Measurements from ENCODE around the gene NYAP2. TPM values are rescaled to one million over a fixed set of nuclear protein-coding genes. Genes with fewer than 3 reads are reported as not detected.

NYAP2 gene
- total RNA-seq, 2 donors from 2014 or later, result not detected

GRCh38 chr2:225510796-225511195 lies 111.3 kb downstream of the NYAP2 start:
- ATAC-seq (no peak), DNase-seq (ENCODE audit: low spot score) (no peak)
- H3K4me3 Mint-ChIP-seq, result no peak overlapping the region
- peaks cover 3% of the 10 kb centered on the region for H3K9me3 Mint-ChIP-seq
- H3K27me3 Mint-ChIP-seq, result peaks cover 4 to 5% of the 10 kb centered on the region in 2 donors
- H3K27ac Mint-ChIP-seq, result no peak overlapping the region
- no peaks in the 10 kb centered on the region for H3K36me3 Mint-ChIP-seq
- H3K4me1 Mint-ChIP-seq (ENCODE audit: low read depth in 2 of 2), result no peaks in the 10 kb centered on the region

- Mint-ChIP-seq H3K27ac (no peak overlapping the region), H3K4me3 (no peak overlapping the region), H3K36me3 (no peaks in the 10 kb centered on the region), H3K9me3 (peaks cover 3% of the 10 kb centered on the region), H3K27me3 (peaks cover 4 to 6% of the 10 kb centered on the region in 2 donors), H3K4me1 (ENCODE audit: low read depth in 2 of 2) (no peaks in the 10 kb centered on the region)
- no peak for DNase-seq (ENCODE audit: low spot score)
- no peak for ATAC-seq
These were observed 113.0 kb downstream of the NYAP2 start for GRCh38 chr2:225512469-225512868.

- peaks cover 4 to 12% of the 10 kb centered on the region in 2 donors for H3K27me3 Mint-ChIP-seq
- H3K27ac Mint-ChIP-seq, result no peak overlapping the region
- H3K9me3 Mint-ChIP-seq, result peaks cover 3% of the 10 kb centered on the region
- H3K4me1 Mint-ChIP-seq (ENCODE audit: low read depth in 2 of 2), result no peaks in the 10 kb centered on the region
- H3K36me3 Mint-ChIP-seq, result no peaks in the 10 kb centered on the region
- DNase-seq (ENCODE audit: low spot score), result no peak
- ATAC-seq, result no peak
- H3K4me3 Mint-ChIP-seq, result no peak overlapping the region
These were observed 113.5 kb downstream of the NYAP2 start for GRCh38 chr2:225512876-225513540.

- Mint-ChIP-seq H3K27ac (no peak overlapping the region), H3K9me3 (no peaks in the 10 kb centered on the region), H3K4me3 (no peak overlapping the region), H3K4me1 (ENCODE audit: low read depth in 2 of 2) (no peaks in the 10 kb centered on the region), H3K36me3 (no peaks in the 10 kb centered on the region), H3K27me3 (peaks cover 4 to 14% of the 10 kb centered on the region in 2 donors)
- DNase-seq (ENCODE audit: low spot score), result no peak
- no peak for ATAC-seq
These were observed 115.5 kb downstream of the NYAP2 start for GRCh38 chr2:225515033-225515432.

- H3K9me3 Mint-ChIP-seq, result peaks cover 12% of the 10 kb centered on the region
These were observed 127.4 kb downstream of the NYAP2 start for GRCh38 chr2:225526760-225527390.

GRCh38 chr2:225531559-225531958 lies 132.0 kb downstream of the NYAP2 start:
- H3K36me3 Mint-ChIP-seq, result no peaks in the 10 kb centered on the region

More at GRCh38 chr2:225526760-225527390, 127.4 kb downstream of the NYAP2 start:
- Mint-ChIP-seq H3K27me3 (peaks cover 4 to 9% of the 10 kb centered on the region in 2 donors), H3K36me3 (no peaks in the 10 kb centered on the region), H3K27ac (no peak overlapping the region), H3K4me3 (no peak overlapping the region), H3K4me1 (ENCODE audit: low read depth in 2 of 2) (no peaks in the 10 kb centered on the region)
- ATAC-seq (no peak), DNase-seq (ENCODE audit: low spot score) (no peak)

GRCh38 chr2:225532096-225532495 lies 132.6 kb downstream of the NYAP2 start:
- H3K4me3 Mint-ChIP-seq, result no peak overlapping the region
- H3K27me3 Mint-ChIP-seq, result peaks cover 7 to 9% of the 10 kb centered on the region in 2 donors
- no peak overlapping the region for H3K27ac Mint-ChIP-seq
- peaks cover 9% of the 10 kb centered on the region for H3K9me3 Mint-ChIP-seq
- no peaks in the 10 kb centered on the region for H3K36me3 Mint-ChIP-seq
- H3K4me1 Mint-ChIP-seq (ENCODE audit: low read depth in 2 of 2), result no peaks in the 10 kb centered on the region
- DNase-seq (ENCODE audit: low spot score) (no peak), ATAC-seq (no peak)

More at GRCh38 chr2:225531559-225531958, 132.0 kb downstream of the NYAP2 start:
- no peak overlapping the region for H3K4me3 Mint-ChIP-seq
- DNase-seq (ENCODE audit: low spot score) (no peak), ATAC-seq (no peak)
- H3K27me3 Mint-ChIP-seq, result peaks cover 7 to 9% of the 10 kb centered on the region in 2 donors
- no peaks in the 10 kb centered on the region for H3K4me1 Mint-ChIP-seq (ENCODE audit: low read depth in 2 of 2)
- H3K27ac Mint-ChIP-seq, result no peak overlapping the region
- peaks cover 9% of the 10 kb centered on the region for H3K9me3 Mint-ChIP-seq

GRCh38 chr2:225534037-225534436 lies 134.5 kb downstream of the NYAP2 start:
- Mint-ChIP-seq H3K9me3 (peaks cover 9% of the 10 kb centered on the region), H3K27me3 (peaks cover 7 to 9% of the 10 kb centered on the region in 2 donors), H3K4me1 (ENCODE audit: low read depth in 2 of 2) (no peaks in the 10 kb centered on the region), H3K36me3 (no peaks in the 10 kb centered on the region), H3K27ac (no peak overlapping the region), H3K4me3 (no peak overlapping the region)
- ATAC-seq, result no peak
- no peak for DNase-seq (ENCODE audit: low spot score)

- no peak overlapping the region for H3K4me3 Mint-ChIP-seq
These were observed 135.2 kb downstream of the NYAP2 start for GRCh38 chr2:225534697-225535096.

GRCh38 chr2:225536036-225536435 lies 136.5 kb downstream of the NYAP2 start:
- no peaks in the 10 kb centered on the region for H3K4me1 Mint-ChIP-seq (ENCODE audit: low read depth in 2 of 2)
- H3K27me3 Mint-ChIP-seq, result peaks cover 0 to 4% of the 10 kb centered on the region in 2 donors
- DNase-seq (ENCODE audit: low spot score) (no peak), ATAC-seq (no peak)
- H3K9me3 Mint-ChIP-seq, result no peaks in the 10 kb centered on the region
- H3K36me3 Mint-ChIP-seq, result no peaks in the 10 kb centered on the region
- H3K4me3 Mint-ChIP-seq, result no peak overlapping the region
- H3K27ac Mint-ChIP-seq, result no peak overlapping the region

More at GRCh38 chr2:225534697-225535096, 135.2 kb downstream of the NYAP2 start:
- DNase-seq (ENCODE audit: low spot score) (no peak), ATAC-seq (no peak)
- no peaks in the 10 kb centered on the region for H3K36me3 Mint-ChIP-seq
- H3K27ac Mint-ChIP-seq, result no peak overlapping the region
- peaks cover 7 to 9% of the 10 kb centered on the region in 2 donors for H3K27me3 Mint-ChIP-seq
- H3K4me1 Mint-ChIP-seq (ENCODE audit: low read depth in 2 of 2), result no peaks in the 10 kb centered on the region
- peaks cover 9% of the 10 kb centered on the region for H3K9me3 Mint-ChIP-seq

GRCh38 chr2:225543626-225544025 lies 144.1 kb downstream of the NYAP2 start:
- no peaks in the 10 kb centered on the region for H3K4me1 Mint-ChIP-seq (ENCODE audit: low read depth in 2 of 2)
- no peak overlapping the region for H3K4me3 Mint-ChIP-seq
- DNase-seq (ENCODE audit: low spot score) (no peak), ATAC-seq (no peak)
- H3K36me3 Mint-ChIP-seq, result no peaks in the 10 kb centered on the region
- peaks cover 0 to 27% of the 10 kb centered on the region in 2 donors for H3K27me3 Mint-ChIP-seq
- H3K9me3 Mint-ChIP-seq, result peaks cover 3% of the 10 kb centered on the region
- no peak overlapping the region for H3K27ac Mint-ChIP-seq

GRCh38 chr2:225556461-225556860 lies 157.0 kb downstream of the NYAP2 start:
- Mint-ChIP-seq H3K4me1 (ENCODE audit: low read depth in 2 of 2) (no peaks in the 10 kb centered on the region), H3K4me3 (no peak overlapping the region), H3K27ac (no peak overlapping the region), H3K27me3 (peaks cover 20 to 30% of the 10 kb centered on the region in 2 donors), H3K36me3 (no peaks in the 10 kb centered on the region), H3K9me3 (no peaks in the 10 kb centered on the region)
- DNase-seq (ENCODE audit: low spot score) (no peak), ATAC-seq (no peak)

GRCh38 chr2:225558399-225559071 lies 159.0 kb downstream of the NYAP2 start:
- Mint-ChIP-seq H3K27ac (no peak overlapping the region), H3K27me3 (peaks cover 26 to 39% of the 10 kb centered on the region in 2 donors), H3K9me3 (no peaks in the 10 kb centered on the region), H3K4me1 (ENCODE audit: low read depth in 2 of 2) (no peaks in the 10 kb centered on the region), H3K36me3 (no peaks in the 10 kb centered on the region), H3K4me3 (no peak overlapping the region)
- no peak for ATAC-seq
- DNase-seq (ENCODE audit: low spot score), result no peak

- Mint-ChIP-seq H3K27ac (no peak overlapping the region), H3K4me3 (no peak overlapping the region), H3K9me3 (no peaks in the 10 kb centered on the region), H3K4me1 (ENCODE audit: low read depth in 2 of 2) (no peaks in the 10 kb centered on the region), H3K27me3 (peaks cover 26 to 40% of the 10 kb centered on the region in 2 donors), H3K36me3 (no peaks in the 10 kb centered on the region)
- ATAC-seq (no peak), DNase-seq (ENCODE audit: low spot score) (no peak)
These were observed 159.5 kb downstream of the NYAP2 start for GRCh38 chr2:225559072-225559415.
